ENCODE data around the gene C9orf57.

Gene C9orf57

DNA sequence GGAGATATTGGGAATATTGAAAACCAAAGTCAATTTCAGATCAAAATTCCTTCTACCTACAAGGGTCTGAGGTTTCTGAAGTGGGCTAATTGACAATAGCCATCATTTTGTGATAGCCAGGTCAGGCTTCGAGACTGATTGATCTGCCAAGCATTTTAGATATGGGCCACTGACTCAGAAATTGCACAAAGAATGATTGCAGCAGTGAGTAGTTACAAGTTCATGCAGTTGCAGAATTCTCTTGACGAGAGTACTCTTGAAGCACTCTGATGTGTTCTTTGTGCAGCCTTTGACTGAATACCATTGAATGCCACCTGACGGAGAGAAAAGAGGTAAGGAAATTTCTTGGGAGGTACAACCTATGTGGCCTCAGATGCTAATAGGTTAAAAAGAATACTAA lies 8.3 kb downstream of the C9orf57 start:
- Histone ChIP-seq H3K4me3 (replicated peaks; ENCODE audit: insufficient read depth, low read length) (no peak overlapping the region), H3K27me3 (ENCODE audit: insufficient read depth, poor library complexity, severe bottlenecking) (no peaks in the 10 kb centered on the region), H3K27ac (replicated peaks) (no peak overlapping the region)
- no peak for DNase-seq (ENCODE audit: low read depth in 1 of 2, low spot score in 1 of 2)
- TF ChIP-seq SPI1 (IDR thresholded peaks at IDR 0.05; ENCODE audit: borderline replicate concordance, low read depth) (no peak), GABPA (IDR thresholded peaks at IDR 0.05; ENCODE audit: low read depth) (no peak), POLR2AphosphoS5 (IDR thresholded peaks at IDR 0.05; ENCODE audit: low read depth) (no peak)
- TF ChIP-seq, protein P1, sequence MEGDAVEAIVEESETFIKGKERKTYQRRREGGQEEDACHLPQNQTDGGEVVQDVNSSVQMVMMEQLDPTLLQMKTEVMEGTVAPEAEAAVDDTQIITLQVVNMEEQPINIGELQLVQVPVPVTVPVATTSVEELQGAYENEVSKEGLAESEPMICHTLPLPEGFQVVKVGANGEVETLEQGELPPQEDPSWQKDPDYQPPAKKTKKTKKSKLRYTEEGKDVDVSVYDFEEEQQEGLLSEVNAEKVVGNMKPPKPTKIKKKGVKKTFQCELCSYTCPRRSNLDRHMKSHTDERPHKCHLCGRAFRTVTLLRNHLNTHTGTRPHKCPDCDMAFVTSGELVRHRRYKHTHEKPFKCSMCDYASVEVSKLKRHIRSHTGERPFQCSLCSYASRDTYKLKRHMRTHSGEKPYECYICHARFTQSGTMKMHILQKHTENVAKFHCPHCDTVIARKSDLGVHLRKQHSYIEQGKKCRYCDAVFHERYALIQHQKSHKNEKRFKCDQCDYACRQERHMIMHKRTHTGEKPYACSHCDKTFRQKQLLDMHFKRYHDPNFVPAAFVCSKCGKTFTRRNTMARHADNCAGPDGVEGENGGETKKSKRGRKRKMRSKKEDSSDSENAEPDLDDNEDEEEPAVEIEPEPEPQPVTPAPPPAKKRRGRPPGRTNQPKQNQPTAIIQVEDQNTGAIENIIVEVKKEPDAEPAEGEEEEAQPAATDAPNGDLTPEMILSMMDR (IDR thresholded peaks at IDR 0.05; ENCODE audit: insufficient read depth, low read length) = no peak
- TF ChIP-seq, protein P2, sequence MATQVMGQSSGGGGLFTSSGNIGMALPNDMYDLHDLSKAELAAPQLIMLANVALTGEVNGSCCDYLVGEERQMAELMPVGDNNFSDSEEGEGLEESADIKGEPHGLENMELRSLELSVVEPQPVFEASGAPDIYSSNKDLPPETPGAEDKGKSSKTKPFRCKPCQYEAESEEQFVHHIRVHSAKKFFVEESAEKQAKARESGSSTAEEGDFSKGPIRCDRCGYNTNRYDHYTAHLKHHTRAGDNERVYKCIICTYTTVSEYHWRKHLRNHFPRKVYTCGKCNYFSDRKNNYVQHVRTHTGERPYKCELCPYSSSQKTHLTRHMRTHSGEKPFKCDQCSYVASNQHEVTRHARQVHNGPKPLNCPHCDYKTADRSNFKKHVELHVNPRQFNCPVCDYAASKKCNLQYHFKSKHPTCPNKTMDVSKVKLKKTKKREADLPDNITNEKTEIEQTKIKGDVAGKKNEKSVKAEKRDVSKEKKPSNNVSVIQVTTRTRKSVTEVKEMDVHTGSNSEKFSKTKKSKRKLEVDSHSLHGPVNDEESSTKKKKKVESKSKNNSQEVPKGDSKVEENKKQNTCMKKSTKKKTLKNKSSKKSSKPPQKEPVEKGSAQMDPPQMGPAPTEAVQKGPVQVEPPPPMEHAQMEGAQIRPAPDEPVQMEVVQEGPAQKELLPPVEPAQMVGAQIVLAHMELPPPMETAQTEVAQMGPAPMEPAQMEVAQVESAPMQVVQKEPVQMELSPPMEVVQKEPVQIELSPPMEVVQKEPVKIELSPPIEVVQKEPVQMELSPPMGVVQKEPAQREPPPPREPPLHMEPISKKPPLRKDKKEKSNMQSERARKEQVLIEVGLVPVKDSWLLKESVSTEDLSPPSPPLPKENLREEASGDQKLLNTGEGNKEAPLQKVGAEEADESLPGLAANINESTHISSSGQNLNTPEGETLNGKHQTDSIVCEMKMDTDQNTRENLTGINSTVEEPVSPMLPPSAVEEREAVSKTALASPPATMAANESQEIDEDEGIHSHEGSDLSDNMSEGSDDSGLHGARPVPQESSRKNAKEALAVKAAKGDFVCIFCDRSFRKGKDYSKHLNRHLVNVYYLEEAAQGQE (IDR thresholded peaks at IDR 0.05; ENCODE audit: insufficient replicate concordance, low read depth) = no peak

DNA sequence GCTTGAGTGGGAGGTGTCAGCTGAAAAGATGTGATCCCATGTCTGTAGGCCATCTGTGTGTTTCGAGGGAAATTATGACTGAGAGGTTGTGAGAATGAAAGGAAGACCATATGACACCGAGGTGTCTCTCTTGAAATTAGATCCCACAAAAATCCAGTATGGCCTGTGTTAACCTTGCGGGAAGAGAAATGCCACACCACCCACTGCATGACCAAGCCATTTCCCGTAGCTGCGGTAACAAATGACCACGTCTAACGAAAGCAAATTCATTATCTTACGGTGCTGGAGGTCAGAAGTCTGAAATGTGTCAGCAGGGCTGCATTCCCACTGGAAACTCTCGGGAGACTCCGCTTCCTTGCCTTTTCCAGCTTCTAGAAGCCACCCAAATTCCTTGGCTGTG lies 11.6 kb downstream of the C9orf57 start:
- Histone ChIP-seq H3K27ac (replicated peaks) (no peak overlapping the region), H3K27me3 (ENCODE audit: insufficient read depth, poor library complexity, severe bottlenecking) (no peaks in the 10 kb centered on the region), H3K4me3 (replicated peaks; ENCODE audit: insufficient read depth, low read length) (no peak overlapping the region)
- DNase-seq (ENCODE audit: low read depth in 1 of 2, low spot score in 1 of 2) = no peak
- TF ChIP-seq SPI1 (IDR thresholded peaks at IDR 0.05; ENCODE audit: borderline replicate concordance, low read depth) (no peak), POLR2AphosphoS5 (IDR thresholded peaks at IDR 0.05; ENCODE audit: low read depth) (no peak)
- TF ChIP-seq, protein P2 (IDR thresholded peaks at IDR 0.05; ENCODE audit: insufficient replicate concordance, low read depth) = no peak

DNA sequence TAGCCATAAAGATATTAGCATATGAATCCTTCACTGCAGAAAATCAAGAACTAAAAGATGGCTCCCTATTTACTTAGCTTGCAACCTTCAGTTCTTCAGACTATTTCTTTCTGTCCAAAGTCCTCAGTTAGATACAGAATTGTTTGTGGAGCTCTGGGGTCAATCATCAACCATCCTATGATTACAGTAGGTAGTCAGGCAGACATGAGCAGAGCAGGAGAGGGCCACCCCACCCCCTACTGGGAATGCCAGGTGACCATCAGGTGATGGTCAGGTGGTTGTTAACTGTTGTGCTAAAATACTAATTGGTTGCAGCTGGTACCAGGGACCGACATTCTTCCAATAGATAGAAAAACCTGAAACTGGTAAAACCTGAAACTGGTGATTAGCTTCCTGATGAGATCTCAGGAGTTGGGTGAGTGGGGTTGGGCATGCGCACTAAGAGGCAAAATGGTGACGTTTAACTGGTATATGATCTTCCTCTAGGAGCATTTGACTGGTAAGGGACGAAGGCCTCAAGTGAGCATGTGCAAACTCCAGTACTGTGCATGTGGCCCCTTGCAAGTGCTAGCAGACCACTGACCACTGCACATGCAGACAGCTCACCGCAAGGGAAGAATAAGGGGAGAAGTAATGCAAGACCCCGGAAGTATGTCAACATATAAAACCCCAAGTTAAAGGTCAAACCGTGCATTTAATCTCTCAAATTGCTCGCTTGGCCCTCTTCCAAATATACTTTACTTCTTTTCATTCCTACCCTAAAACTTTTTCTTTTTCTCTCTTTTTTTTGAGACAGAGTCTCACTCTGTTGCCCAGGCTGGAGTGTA lies 13.6 kb downstream of the C9orf57 start:
- no peaks in the 10 kb centered on the region for H3K27me3 ChIP-seq (ENCODE audit: insufficient read depth, poor library complexity, severe bottlenecking)
- DNase-seq (ENCODE audit: low read depth in 1 of 2, low spot score in 1 of 2) = no peak
- no peak overlapping the region for H3K4me3 ChIP-seq (replicated peaks; ENCODE audit: insufficient read depth, low read length)
- no peak overlapping the region for H3K27ac ChIP-seq (replicated peaks)
- TF ChIP-seq, protein P2 (IDR thresholded peaks at IDR 0.05; ENCODE audit: insufficient replicate concordance, low read depth) = no peak
- no peak for TF ChIP-seq GABPA (IDR thresholded peaks at IDR 0.05; ENCODE audit: low read depth)

DNA sequence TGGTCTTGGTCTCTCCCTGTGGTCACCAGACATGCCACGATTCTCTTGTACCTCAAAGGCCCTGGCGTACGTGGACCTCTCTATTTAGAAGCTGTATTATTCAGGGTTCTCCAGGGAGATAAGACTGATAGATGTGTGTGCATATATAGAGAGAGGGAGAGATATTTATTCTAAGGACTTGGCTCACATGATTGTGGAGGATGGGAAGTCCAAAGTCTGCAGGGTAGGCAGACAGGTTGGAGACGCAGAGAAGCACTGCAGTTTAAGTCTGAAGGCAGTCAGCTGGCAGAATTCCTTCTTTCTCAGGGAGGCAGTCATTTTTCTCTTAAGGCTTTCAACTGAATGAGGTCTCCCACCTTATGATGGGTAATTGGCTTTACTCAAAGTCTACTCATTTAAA lies 16.3 kb downstream of the C9orf57 start:
- H3K27ac ChIP-seq (replicated peaks) = no peak overlapping the region
- H3K4me3 ChIP-seq (replicated peaks; ENCODE audit: insufficient read depth, low read length) = no peak overlapping the region
- no peaks in the 10 kb centered on the region for H3K27me3 ChIP-seq (ENCODE audit: insufficient read depth, poor library complexity, severe bottlenecking)
- TF ChIP-seq GABPA (IDR thresholded peaks at IDR 0.05; ENCODE audit: low read depth) (no peak), POLR2AphosphoS5 (IDR thresholded peaks at IDR 0.05; ENCODE audit: low read depth) (no peak), SPI1 (IDR thresholded peaks at IDR 0.05; ENCODE audit: borderline replicate concordance, low read depth) (no peak)
- TF ChIP-seq, protein P2 (IDR thresholded peaks at IDR 0.05; ENCODE audit: insufficient replicate concordance, low read depth) = no peak
- TF ChIP-seq, protein P1 (IDR thresholded peaks at IDR 0.05; ENCODE audit: insufficient read depth, low read length) = no peak
- DNase-seq (ENCODE audit: low read depth in 1 of 2, low spot score in 1 of 2) = no peak

Data from HL-60 (cell line).